ENCODE results near the gene PARD3.
A peak's percentile ranks its signal among the peaks of the same experiment; 100 is the strongest.
"Not testable (repeated sequence)": the region's sequence is repeated elsewhere in the genome, so short reads cannot be mapped to it uniquely, and the experiment has no call there.

Gene PARD3

DNA sequence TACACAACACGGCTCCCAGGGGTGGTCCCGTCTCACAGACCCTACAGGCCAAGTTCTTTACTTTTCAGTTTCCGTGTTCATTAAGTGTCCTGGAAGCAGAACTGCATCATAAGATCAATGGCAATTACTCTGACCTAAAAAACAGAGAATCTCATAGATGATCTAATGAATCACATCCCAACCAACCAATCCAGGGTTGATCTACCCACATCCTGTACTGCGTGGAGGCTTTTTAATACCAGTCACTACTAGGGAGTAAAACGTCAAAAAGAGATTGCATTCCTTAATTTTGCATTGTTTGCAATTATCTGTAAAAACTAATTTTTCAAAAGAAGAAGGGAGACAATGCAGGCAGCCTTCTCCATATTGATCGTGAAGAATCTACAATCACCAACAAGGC, 72.6 kb downstream of the PARD3 start:
- DNase-seq (ENCODE audit: low read depth): no peak

- DNase-seq (ENCODE audit: low read depth): not testable (repeated sequence)
Measured at GRCh38 chr10:34741087-34741486, 74.0 kb downstream of the PARD3 start.

- no peak for DNase-seq (ENCODE audit: low read depth)
Measured at GRCh38 chr10:34740321-34740720, 74.8 kb downstream of the PARD3 start.

DNA sequence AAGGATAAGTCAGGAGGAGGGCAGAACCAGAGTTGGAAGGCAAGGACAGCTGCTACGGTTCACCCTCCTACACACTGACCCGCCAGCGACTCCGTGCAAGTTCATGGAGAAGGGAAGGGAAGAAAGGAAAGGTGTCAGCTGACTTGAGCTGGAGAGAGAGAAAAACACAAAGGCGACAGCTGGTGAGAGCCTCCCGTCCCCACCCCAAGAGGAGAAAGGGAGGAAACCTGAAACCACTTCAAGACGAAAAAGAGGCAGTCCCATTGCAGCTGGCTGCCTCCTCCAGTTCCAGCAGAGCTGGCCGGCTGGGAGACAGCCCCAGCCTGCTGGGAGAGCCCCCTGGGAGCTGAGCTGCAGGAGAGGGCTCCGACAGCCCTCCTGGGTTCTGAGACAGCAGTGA, 75.2 kb downstream of the PARD3 start:
- DNase-seq (ENCODE audit: low read depth): peak; percentile 74

DNA sequence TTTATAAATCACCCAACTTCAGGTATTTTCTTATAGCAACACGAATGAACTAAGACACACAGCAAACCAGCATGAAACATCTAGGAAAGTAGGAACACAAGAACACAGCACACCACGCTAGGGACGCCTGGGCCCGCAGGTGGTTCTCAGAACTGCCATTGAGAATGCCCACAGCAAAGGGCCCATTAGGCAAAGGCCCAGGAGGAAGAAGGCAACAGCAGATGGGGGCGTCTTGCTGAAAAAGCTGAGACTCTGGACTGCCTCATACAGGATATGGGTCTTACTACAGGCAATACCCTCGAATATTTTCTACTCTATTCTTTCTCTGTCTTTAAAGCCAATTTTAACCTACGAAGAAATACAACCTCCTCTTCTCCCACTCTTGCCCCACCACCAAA, 77.3 kb downstream of the PARD3 start:
- no peak for DNase-seq (ENCODE audit: low read depth)

- DNase-seq (ENCODE audit: low read depth): no peak
Measured at GRCh38 chr10:34736976-34737771, 77.9 kb downstream of the PARD3 start.

DNA sequence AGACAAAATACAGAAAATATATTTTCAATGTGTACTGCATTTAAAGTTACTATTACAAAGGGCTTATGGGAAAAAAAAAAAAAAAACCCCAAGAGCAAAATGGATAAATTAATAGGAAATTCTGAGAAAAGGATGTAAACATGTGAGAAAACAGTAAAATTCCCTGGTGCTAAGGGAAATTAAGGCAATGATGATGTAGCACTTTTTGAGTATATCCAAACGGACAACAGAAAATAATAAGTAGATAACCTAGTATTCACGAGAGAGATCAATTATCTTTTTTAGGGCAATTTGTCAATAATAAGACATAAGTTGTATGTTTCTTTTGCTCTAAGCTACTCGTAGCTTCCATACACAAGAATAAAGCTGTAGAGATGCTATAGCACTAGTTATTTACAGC, 80.2 kb downstream of the PARD3 start:
- no peak for DNase-seq (ENCODE audit: low read depth)

DNA sequence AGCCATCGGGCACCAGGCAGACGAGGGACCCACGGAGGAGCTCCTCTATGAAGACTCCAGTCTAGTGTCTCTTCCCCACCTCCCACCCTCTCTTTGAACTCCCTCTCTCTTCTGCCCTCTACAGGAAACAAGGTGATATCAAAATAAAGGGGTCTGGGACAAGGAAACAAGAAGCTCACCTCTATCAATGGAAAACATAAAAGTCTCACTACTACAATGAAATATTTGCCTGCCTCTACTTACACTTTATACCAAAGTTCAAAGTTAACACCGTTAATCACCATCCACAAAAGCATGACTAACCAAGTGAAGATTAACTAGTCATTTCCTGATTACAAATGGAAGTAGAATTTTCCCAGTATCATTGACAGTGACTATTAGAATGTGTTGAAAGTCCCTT, 82.2 kb downstream of the PARD3 start:
- DNase-seq (ENCODE audit: low read depth): no peak

DNA sequence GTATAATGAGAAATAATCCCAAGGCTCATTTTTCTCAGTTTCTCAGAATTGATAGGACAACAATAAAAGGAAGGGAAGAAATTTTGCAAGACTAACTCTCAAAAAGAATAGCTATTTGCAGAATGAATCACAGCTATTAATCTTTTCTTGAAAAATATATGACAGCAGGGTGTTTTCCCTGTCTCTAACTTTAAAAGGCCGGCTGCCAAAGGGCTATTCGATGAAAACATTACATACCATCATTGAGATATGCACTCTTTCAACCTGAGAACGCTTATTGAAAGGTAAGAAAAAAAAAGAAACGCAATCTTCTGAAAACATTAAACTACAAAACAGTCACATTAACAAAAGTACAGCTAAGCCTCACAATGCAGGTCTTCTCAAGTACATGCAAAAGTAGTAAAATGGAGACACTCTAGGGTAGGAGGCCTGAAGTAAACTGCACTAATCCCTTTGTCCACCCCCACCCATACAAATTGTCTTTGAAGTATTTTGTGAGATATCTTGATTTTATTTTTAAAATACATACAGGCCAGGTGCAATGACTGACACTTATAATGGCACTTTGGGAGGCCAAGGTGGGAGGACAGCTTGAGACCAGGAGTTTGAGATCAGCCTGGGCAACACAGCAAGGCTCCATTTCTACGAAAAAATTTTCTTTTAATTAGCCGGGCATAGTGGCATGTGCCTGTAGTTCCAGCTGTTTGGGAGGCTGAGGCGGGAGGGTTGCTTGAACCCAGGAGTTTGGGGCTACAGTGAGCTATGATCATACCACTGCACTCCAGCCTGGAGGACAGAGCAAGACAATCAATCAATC, 83.0 kb downstream of the PARD3 start:
- DNase-seq (ENCODE audit: low read depth): no peak

- no peak for DNase-seq (ENCODE audit: low read depth)
Measured at GRCh38 chr10:34731213-34731612, 83.9 kb downstream of the PARD3 start.

DNA sequence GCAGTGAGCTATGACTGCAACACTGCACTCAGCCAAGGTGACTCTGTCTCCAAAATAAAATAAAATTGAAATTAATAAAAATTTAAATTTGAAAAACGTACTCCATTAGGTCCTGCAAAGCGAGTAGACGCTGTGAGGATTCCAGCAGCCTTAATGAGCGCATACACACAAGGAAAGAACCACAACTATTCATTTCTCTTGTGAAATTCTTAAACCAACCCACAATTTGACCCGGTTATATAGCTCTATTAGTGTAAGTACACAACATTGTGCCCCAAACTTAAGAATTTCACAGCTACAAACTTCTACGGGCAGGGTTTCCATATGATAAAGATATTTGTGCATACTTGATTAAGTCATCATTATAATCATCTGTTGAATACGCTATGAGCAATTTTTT, 84.4 kb downstream of the PARD3 start:
- DNase-seq (ENCODE audit: low read depth): no peak

- no peak for DNase-seq (ENCODE audit: low read depth)
Measured at GRCh38 chr10:34729619-34730018, 85.5 kb downstream of the PARD3 start.

DNA sequence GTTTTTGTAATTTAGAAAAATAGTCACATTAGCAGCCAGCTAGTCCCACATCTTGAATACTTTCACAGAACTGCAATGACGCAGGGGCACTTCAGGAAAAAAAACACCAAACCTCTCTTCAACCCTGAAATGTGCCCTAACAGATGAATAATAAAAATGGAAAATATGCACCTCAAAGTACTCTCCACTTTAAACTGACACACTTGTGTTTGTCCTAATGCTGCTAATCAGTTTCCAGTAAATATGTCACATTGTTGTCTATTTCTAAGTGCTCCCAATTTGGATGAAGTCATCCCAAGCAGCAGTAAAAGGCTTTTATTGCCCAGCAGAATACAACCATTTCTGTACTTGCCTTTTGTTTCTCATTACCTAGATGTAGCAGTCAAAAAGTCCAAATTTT, 86.7 kb downstream of the PARD3 start:
- DNase-seq (ENCODE audit: low read depth): no peak

DNA sequence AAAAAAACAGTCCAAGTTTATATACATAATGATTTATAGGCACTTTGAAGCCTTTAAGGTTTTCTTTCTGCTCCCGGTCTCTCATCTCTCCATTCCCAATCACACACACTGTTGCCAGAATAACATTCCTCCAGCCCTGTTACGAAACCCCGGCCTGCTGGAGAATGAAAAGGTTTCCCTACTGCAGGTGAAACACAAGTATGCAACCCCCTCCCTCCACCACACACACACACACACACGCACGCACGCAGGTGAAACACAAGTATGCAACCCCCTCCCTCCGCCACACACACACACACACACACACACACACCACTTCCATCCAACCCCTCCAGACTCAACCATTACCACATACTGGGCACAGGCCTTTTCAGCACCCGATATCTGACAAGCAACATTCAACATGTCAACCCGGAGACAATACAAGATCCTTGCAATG, 87.5 kb downstream of the PARD3 start:
- no peak for DNase-seq (ENCODE audit: low read depth)

DNA sequence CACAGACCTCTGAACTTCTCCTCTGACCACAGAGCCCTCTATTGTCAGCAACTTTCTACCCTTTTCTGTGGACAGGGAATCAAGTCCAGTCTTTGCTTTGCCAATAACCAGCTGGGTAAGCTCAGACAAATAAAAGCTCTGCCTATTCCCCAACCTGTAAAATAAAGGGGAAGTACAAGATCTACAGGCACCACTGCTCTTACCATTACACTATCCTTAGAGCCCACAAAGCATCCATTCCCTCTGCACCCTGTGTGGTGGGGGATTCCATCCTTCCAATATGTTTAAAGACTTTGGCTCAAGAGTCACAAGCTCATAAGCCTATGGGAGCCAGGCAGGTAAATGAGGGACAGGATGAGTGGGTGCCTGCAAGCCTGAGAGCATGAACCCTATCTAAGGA, 88.2 kb downstream of the PARD3 start:
- no peak for DNase-seq (ENCODE audit: low read depth)

GRCh38 chr10:34723750-34724149, 91.3 kb downstream of the PARD3 start:
- no peak for DNase-seq (ENCODE audit: low read depth)

- DNase-seq (ENCODE audit: low read depth): no peak
Measured at GRCh38 chr10:34722404-34722803, 92.7 kb downstream of the PARD3 start.

GRCh38 chr10:34721208-34721840, 93.8 kb downstream of the PARD3 start:
- DNase-seq (ENCODE audit: low read depth): no peak

DNA sequence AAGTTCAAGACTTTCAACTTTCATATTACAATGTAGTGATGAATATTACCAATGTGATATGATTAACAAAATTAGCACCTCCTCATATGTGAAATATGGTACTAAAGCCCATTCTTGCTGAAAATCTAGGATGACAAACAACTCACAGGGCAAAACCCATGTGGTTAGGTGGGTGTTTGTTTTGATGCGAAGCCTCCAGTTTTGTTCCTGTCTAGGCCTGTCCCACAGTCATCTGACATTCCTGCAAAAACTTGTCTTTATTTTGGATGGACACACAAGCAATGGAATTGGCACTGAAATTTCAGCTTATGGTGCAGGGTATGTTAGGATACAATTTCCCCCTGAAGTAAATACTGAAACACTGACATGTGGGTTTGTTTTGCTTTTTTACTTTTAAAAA, 95.3 kb downstream of the PARD3 start:
- DNase-seq (ENCODE audit: low read depth): no peak

- no peak for DNase-seq (ENCODE audit: low read depth)
Measured at GRCh38 chr10:34719328-34719727, 95.8 kb downstream of the PARD3 start.

GRCh38 chr10:34717429-34717828, 97.7 kb downstream of the PARD3 start:
- no peak for DNase-seq (ENCODE audit: low read depth)

GRCh38 chr10:34716958-34717357, 98.1 kb downstream of the PARD3 start:
- DNase-seq (ENCODE audit: low read depth): no peak

DNA sequence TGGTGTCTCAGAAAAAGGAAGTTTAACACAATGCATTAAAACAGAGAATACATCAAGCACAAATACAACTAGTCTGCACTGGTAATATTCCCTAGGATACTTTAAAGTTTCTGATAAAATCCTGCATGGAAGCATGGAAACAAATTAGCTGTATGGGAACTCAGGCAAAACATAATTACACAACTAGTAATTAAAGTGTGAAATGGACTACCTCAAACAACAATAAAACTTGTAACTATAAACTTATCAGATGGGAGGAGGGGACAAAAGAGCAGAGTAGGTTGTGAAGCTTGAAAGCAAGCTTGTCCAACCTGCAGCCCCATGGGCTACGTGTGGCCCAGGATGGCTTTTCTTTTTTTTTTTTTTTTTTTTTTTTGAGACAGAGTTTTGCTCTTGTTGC, 98.9 kb downstream of the PARD3 start:
- DNase-seq (ENCODE audit: low read depth): no peak
